GM19193 (cell line): ENCODE results near the gene ACSM2A.

Experiments used
- POLR2A ChIP-seq: IDR thresholded peaks from 4 replicates; pipeline ENCODE4 v1.6.1; 2011; ENCODE audit not compliant: insufficient read depth, insufficient read length; ENCODE audit errors: extremely low read depth

ACSM2A gene

DNA sequence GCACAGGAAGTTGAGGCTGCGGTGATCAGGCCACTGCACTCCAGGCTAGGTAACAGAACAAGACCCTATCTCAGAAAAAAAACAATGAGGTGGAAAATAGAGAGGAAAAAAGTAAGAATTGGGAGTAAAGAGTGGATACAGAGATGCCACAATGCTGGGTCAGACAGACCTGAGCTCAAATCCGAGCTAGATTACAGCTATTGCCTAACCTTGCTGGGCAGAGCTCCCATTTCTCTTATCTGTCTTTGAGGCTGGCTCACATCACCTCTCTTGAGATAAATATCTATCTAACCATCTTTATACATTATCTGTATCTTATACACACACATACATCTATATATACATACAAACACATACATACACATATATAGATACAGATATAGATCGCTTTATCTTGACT lies 65.8 kb downstream of the ACSM2A start:
- TF ChIP-seq POLR2A: no peak

DNA sequence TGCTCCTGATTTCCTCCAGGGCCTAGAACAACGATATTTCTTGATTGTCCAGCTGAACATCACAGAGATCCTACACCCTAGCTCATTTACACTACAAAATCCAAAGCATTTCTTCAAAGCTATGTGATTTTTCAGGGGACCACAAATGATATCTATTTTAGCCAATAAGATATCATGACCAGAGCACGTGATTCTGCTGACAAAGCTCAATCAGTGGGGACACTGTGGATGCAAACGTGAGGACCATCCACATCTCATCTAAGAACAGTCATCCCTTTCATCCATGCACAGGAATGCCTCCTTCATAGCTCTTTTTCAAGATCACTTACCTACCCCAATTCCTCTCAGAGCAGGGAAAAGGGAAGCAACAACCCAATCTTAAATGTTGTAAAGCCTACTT lies 67.9 kb downstream of the ACSM2A start:
- no peak for TF ChIP-seq POLR2A

DNA sequence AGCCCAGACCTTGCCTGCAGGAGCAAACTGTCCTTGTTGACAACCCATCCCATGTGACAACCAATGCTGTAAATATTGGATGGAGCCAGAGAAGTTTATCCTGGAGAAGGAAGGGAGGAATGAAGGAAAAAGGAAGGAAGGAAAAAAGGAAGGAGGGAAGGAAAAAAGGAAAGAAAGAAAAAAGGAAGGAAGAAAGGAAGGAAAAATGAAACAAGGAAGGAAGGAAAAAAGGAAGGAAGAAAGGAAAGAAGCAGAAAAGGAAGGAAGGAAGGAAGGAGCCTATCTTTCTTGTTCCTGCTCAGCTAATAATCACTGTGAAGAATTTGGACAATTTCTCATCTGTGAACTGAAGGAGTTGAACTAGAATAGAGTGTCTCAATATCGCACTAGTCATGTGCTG lies 68.8 kb downstream of the ACSM2A start:
- no peak for TF ChIP-seq POLR2A
